HepG2 (cell line): Measurements from ENCODE around the gene MEX3A. TPM values are rescaled to one million over a fixed set of nuclear protein-coding genes. Genes with fewer than 3 reads are reported as not detected.

Source experiments
- ARHGAP35 ChIP-seq: sonication (generic); formaldehyde crosslinking; IDR thresholded peaks from 2 replicates; pipeline ENCODE4 v1.9.0; 2022; ENCODE audit warnings: mild to moderate bottlenecking, inconsistent platforms, moderate library complexity, missing genetic modification reagents, borderline replicate concordance
- CHD2 ChIP-seq: IDR thresholded peaks from 2 replicates; pipeline ENCODE4 v1.6.1; 2011; ENCODE audit warnings: low read depth, low read length, improper control_type of control experiment
- DNMT1 ChIP-seq: sonication (generic); formaldehyde crosslinking; IDR thresholded peaks from 2 replicates; pipeline ENCODE4 v1.5.1; 2020; ENCODE audit warnings: mild to moderate bottlenecking, missing genetic modification reagents
- FOXM1 ChIP-seq: sonication (generic); formaldehyde crosslinking; IDR thresholded peaks from 2 replicates; pipeline ENCODE4 v1.5.0; 2020; ENCODE audit warnings: missing genetic modification reagents
- GRHL1 ChIP-seq: sonication (generic); formaldehyde crosslinking; conservative IDR thresholded peaks from 2 replicates; pipeline ENCODE4 v1.8.0; 2022; ENCODE audit warnings: missing genetic modification reagents
- HOXA5 ChIP-seq: sonication (generic); formaldehyde crosslinking; IDR thresholded peaks from 2 replicates; pipeline ENCODE4 v1.4.0; 2020; ENCODE audit warnings: missing genetic modification reagents
- IKZF1 ChIP-seq: fragments of 450-650 bp; IDR thresholded peaks from 2 replicates; pipeline ENCODE4 v1.7.1; 2016
- JDP2 ChIP-seq: sonication (generic); formaldehyde crosslinking; IDR thresholded peaks from 2 replicates; pipeline ENCODE4 v1.8.1; 2022; ENCODE audit warnings: missing genetic modification reagents, borderline replicate concordance
- KLF6 ChIP-seq: IDR thresholded peaks from 2 replicates; pipeline ENCODE4 v1.8.0; 2016; ENCODE audit warnings: missing biosample characterization, missing genetic modification reagents
- KLF9 ChIP-seq: IDR thresholded peaks from 2 replicates; pipeline ENCODE4 v1.6.1; 2016; ENCODE audit warnings: low read depth
- MAFK ChIP-seq, 2 experiments: IDR thresholded peaks in 1 of 2; conservative IDR thresholded peaks in 1 of 2; 2 replicates each; pipeline ENCODE4 v1.6.1; 2011; ENCODE audit warnings: improper control_type of control experiment in 2 of 2, low read length in 2 of 2
- MTA3 ChIP-seq: sonication (generic); formaldehyde crosslinking; IDR thresholded peaks from 2 replicates; pipeline ENCODE4 v1.4.0; 2020; ENCODE audit warnings: missing genetic modification reagents
- NFRKB ChIP-seq: fragments of 450-650 bp; IDR thresholded peaks from 2 replicates; pipeline ENCODE4 v1.6.1; 2017
- NPAS2 ChIP-seq: sonication (generic); formaldehyde crosslinking; IDR thresholded peaks from 2 replicates; pipeline ENCODE4 v1.8.0; 2022; ENCODE audit warnings: mild to moderate bottlenecking, missing genetic modification reagents, borderline replicate concordance
- RFX1 ChIP-seq: fragments of 450-650 bp; IDR thresholded peaks from 2 replicates; pipeline ENCODE4 v1.6.1; 2017
- SIX4 ChIP-seq: sonication (generic); formaldehyde crosslinking; IDR thresholded peaks from 2 replicates; pipeline ENCODE4 v1.4.0; 2020; ENCODE audit warnings: missing genetic modification reagents
- SNRNP70 ChIP-seq: fragments of 200-400 bp; formaldehyde crosslinking; IDR thresholded peaks from 2 replicates; pipeline ENCODE4 v1.6.1; 2017; ENCODE audit warnings: mild to moderate bottlenecking, low read depth, low read length, moderate library complexity
- SP140L ChIP-seq: sonication (generic); formaldehyde crosslinking; IDR thresholded peaks from 2 replicates; pipeline ENCODE4 v1.4.0; 2020; ENCODE audit warnings: missing genetic modification reagents, borderline replicate concordance
- ZBTB3 ChIP-seq: sonication (generic); formaldehyde crosslinking; IDR thresholded peaks from 2 replicates; pipeline ENCODE4 v1.4.0; 2020; ENCODE audit warnings: low read depth, mild to moderate bottlenecking, moderate library complexity, missing genetic modification reagents, borderline replicate concordance
- ZNF138 ChIP-seq: sonication (generic); formaldehyde crosslinking; IDR thresholded peaks from 2 replicates; pipeline ENCODE4 v1.5.0; 2020; ENCODE audit warnings: mild to moderate bottlenecking, low read depth, missing genetic modification reagents
- ZNF224 ChIP-seq: sonication (generic); formaldehyde crosslinking; IDR thresholded peaks from 2 replicates; pipeline ENCODE4 v1.5.0; 2020; ENCODE audit warnings: mild to moderate bottlenecking, missing genetic modification reagents
- ZNF580 ChIP-seq: IDR thresholded peaks from 2 replicates; pipeline ENCODE4 v1.6.1; 2016; ENCODE audit warnings: low read depth, borderline replicate concordance
- ZNF670 ChIP-seq: sonication (generic); formaldehyde crosslinking; IDR thresholded peaks from 2 replicates; pipeline ENCODE4 v1.8.0; 2022; ENCODE audit warnings: mild to moderate bottlenecking, missing genetic modification reagents, borderline replicate concordance
- ZNF709 ChIP-seq: sonication (generic); formaldehyde crosslinking; IDR thresholded peaks from 2 replicates; pipeline ENCODE4 v1.5.0; 2020; ENCODE audit warnings: mild to moderate bottlenecking, missing genetic modification reagents
- ZNF740 ChIP-seq: sonication (generic); formaldehyde crosslinking; IDR thresholded peaks from 2 replicates; pipeline ENCODE4 v1.4.0; 2020; ENCODE audit warnings: missing genetic modification reagents
- ZNF781 ChIP-seq: sonication (generic); formaldehyde crosslinking; IDR thresholded peaks from 2 replicates; pipeline ENCODE4 v1.5.1; 2020; ENCODE audit warnings: borderline replicate concordance, mild to moderate bottlenecking, missing genetic modification reagents; ENCODE audit errors: not compliant biosample characterization
- ZNF800 ChIP-seq: sonication (generic); formaldehyde crosslinking; IDR thresholded peaks from 2 replicates; pipeline ENCODE4 v1.4.0; 2020; ENCODE audit warnings: missing genetic modification reagents
- ZSCAN20 ChIP-seq: sonication (generic); formaldehyde crosslinking; IDR thresholded peaks from 2 replicates; pipeline ENCODE4 v1.4.0; 2020; ENCODE audit warnings: missing genetic modification reagents, mild to moderate bottlenecking, borderline replicate concordance
- ZSCAN21 ChIP-seq: sonication (generic); formaldehyde crosslinking; IDR thresholded peaks from 2 replicates; pipeline ENCODE4 v1.8.0; 2022; ENCODE audit warnings: mild to moderate bottlenecking, missing genetic modification reagents, moderate library complexity, borderline replicate concordance
- ZSCAN30 ChIP-seq: sonication (generic); formaldehyde crosslinking; IDR thresholded peaks from 2 replicates; pipeline ENCODE4 v1.5.0; 2020; ENCODE audit warnings: mild to moderate bottlenecking, missing genetic modification reagents
- polyA plus RNA-seq, 8 experiments: library from polyadenylated mRNA; depleted of rRNA in 3 of 8; stranded (reverse) in 7 of 8; unstranded in 1 of 8; fragments of >200 nt; fragmentation: Illumina TruSeq in 4 of 8; extraction: Trizol in 4 of 8; gene quantifications; 2 replicates each; pipeline versions ENCODE4 v1.2.1 to v1.2.3, GENCODE V29; 2011 to 2016; ENCODE audit warnings: low read depth in 4 of 8, missing spikeins in 1 of 8, mixed read lengths in 1 of 8; ENCODE audit not compliant: insufficient read depth in 1 of 8
- total RNA-seq, 5 experiments: library from RNA; depleted of rRNA; stranded (reverse); fragments of >200 nt; fragmentation: Illumina TruSeq; extraction: Trizol; gene quantifications; 2 replicates each; pipeline ENCODE4 v1.2.3, GENCODE V29; 2016; ENCODE audit warnings: low read depth in 1 of 5

The MEX3A gene
- total and polyA plus RNA-seq, 2 of the 13 experiments (the other 11 are each of a cell fraction or from before 2014, with no cell fraction given), result 7.6 to 9.1 TPM

- TF ChIP-seq RFX1, result no peak
- TF ChIP-seq ZNF670 (CRISPR knock-in tag), result peak; percentile 82; the same call in 1 of the 2 replicates
- TF ChIP-seq ZNF709 (CRISPR knock-in tag), result peak; percentile 59; the same call in 1 of the 2 replicates
- TF ChIP-seq CHD2, result no peak
- no peak for TF ChIP-seq ARHGAP35 (CRISPR knock-in tag)
- peak; percentile 20 for TF ChIP-seq ZNF781 (CRISPR knock-in tag)
- no peak for TF ChIP-seq MAFK (conservative IDR thresholded peaks at IDR 0.05 in 1 of 2, IDR thresholded peaks at IDR 0.05 in 1 of 2; ENCODE audit: low read length in 2 of 2)
- no peak for TF ChIP-seq FOXM1 (CRISPR knock-in tag)
- TF ChIP-seq SP140L, result no peak
- TF ChIP-seq ZSCAN21 (CRISPR knock-in tag), result peak; percentile 70; the same call in 1 of the 2 replicates
- no peak for TF ChIP-seq JDP2
- TF ChIP-seq ZSCAN30, result no peak
- peak; percentile 74; the same call in 1 of the 2 replicates for TF ChIP-seq ZNF580 (CRISPR knock-in tag)
- 0 out of 2 replicates have a peak, but pooled peaks have one; percentile 52 for TF ChIP-seq ZNF800
- no peak for TF ChIP-seq MTA3 (CRISPR knock-in tag)
- no peak for TF ChIP-seq ZNF224 (CRISPR knock-in tag)
- TF ChIP-seq KLF9, result no peak
- TF ChIP-seq SIX4 (CRISPR knock-in tag), result 0 out of 2 replicates have a peak, but pooled peaks have one; percentile 38
- no peak for TF ChIP-seq NPAS2 (CRISPR knock-in tag)
- no peak for TF ChIP-seq ZNF138
- no peak for TF ChIP-seq DNMT1
- no peak for TF ChIP-seq SNRNP70
- TF ChIP-seq ZBTB3 (CRISPR knock-in tag), result no peak
- TF ChIP-seq KLF6 (CRISPR knock-in tag), result 0 out of 2 replicates have a peak, but pooled peaks have one; percentile 45
- no peak for TF ChIP-seq HOXA5 (CRISPR knock-in tag)
- TF ChIP-seq GRHL1 (CRISPR knock-in tag), result no peak
- no peak for TF ChIP-seq ZNF740 (CRISPR knock-in tag)
- TF ChIP-seq IKZF1, result no peak
- peak; percentile 100 for TF ChIP-seq ZSCAN20 (CRISPR knock-in tag)
- no peak for TF ChIP-seq NFRKB
Observed at GRCh38 chr1:156086256-156086662, 4.0 kb upstream of the MEX3A start (continued).
